Limb (tissue), 2 donors: ENCODE results near the gene C18orf63.
"Not testable (repeated sequence)": the region's sequence is repeated elsewhere in the genome, so short reads cannot be mapped to it uniquely, and the experiment has no call there.

Experiments used
- DNase-seq, 2 donors: peaks; one replicate each; pipeline ENCODE4 v3.0.0-alpha.2; 2016; ENCODE audit errors: extremely low spot score in 2 of 2

The C18orf63 gene

DNA sequence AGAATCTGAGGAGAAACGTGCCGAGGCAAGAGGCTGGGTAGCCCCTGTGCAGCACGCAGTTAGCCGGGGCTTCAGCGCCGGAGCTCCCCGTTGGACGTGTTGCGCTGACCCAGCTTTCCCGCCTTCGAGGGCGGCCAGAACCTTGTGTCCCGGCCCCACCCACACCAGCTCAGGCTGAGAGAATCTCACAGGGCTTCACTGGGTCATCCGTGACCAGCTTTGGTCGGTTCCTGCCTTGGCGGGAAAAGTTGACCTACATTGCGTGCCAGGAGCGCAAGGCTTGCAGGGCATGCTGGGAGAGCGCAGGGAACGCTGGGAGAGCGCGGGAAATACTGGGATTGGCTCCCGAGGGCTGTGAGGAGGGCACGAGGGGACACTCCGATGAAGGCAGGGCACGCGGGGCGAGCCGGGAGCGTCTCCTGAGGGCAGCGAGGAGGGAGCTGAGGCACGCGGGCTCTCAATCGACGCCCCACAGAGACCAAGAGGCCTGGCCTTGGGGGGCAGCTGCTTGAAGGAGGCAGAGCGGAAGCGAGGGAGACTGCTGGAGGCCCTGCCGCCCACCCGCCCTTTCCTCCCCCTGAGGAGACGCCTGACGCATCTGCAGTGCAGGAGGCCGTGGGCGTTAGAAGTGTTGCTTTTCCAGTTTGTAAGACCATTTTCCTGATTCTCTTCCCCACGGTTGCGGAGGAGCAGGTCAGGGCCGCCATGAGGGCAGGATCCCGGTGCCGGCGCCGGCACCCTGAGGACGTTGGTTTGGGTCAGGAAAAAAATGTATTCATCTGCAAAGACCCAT lies at the start of gene C18orf63:
Gene C18orf63 (plus strand): TSS at position 376 of the 793 bp plus-strand sequence. CDS start 2,027 bp downstream, outside the sequence.
- no peak for DNase-seq

- DNase-seq, result no peak
Measured at GRCh38 chr18:74266161-74266560, 49.5 kb upstream of the C18orf63 start.

GRCh38 chr18:74268175-74268574 lies 47.5 kb upstream of the C18orf63 start:
- DNase-seq, result no peak

- no peak for DNase-seq
Measured at GRCh38 chr18:74268933-74269620, 46.6 kb upstream of the C18orf63 start.

GRCh38 chr18:74271635-74272034 lies 44.0 kb upstream of the C18orf63 start:
- no peak for DNase-seq

- DNase-seq, result no peak
Measured at GRCh38 chr18:74273394-74273793, 42.2 kb upstream of the C18orf63 start.

GRCh38 chr18:74274700-74275099 lies 40.9 kb upstream of the C18orf63 start:
- no peak for DNase-seq

- no peak for DNase-seq
Measured at GRCh38 chr18:74275736-74276135, 39.9 kb upstream of the C18orf63 start.

GRCh38 chr18:74276609-74277008 lies 39.0 kb upstream of the C18orf63 start:
- no peak for DNase-seq

- DNase-seq, result no peak
Measured at GRCh38 chr18:74277296-74277695, 38.3 kb upstream of the C18orf63 start.

GRCh38 chr18:74278058-74278457 lies 37.6 kb upstream of the C18orf63 start:
- DNase-seq, result no peak

DNA sequence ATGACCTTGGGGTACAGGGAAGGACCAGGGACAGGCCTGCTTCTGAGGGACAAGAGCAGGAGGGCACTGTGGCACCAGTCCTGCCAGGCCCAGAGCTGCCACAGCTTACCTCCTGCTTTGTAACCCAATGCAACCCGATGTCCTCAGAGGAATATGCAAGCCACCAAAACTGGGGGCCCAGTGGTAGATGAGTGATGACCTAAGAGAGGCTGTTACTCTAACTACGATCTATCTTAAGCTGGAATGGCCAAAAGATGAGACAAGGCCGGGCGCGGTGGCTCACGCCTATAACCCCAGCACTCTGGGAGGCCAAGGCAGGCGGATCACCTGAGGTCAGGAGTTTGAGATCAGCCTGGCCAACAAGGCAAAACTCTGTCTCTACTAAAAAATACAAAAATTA lies 36.7 kb upstream of the C18orf63 start:
- no peak for DNase-seq

DNA sequence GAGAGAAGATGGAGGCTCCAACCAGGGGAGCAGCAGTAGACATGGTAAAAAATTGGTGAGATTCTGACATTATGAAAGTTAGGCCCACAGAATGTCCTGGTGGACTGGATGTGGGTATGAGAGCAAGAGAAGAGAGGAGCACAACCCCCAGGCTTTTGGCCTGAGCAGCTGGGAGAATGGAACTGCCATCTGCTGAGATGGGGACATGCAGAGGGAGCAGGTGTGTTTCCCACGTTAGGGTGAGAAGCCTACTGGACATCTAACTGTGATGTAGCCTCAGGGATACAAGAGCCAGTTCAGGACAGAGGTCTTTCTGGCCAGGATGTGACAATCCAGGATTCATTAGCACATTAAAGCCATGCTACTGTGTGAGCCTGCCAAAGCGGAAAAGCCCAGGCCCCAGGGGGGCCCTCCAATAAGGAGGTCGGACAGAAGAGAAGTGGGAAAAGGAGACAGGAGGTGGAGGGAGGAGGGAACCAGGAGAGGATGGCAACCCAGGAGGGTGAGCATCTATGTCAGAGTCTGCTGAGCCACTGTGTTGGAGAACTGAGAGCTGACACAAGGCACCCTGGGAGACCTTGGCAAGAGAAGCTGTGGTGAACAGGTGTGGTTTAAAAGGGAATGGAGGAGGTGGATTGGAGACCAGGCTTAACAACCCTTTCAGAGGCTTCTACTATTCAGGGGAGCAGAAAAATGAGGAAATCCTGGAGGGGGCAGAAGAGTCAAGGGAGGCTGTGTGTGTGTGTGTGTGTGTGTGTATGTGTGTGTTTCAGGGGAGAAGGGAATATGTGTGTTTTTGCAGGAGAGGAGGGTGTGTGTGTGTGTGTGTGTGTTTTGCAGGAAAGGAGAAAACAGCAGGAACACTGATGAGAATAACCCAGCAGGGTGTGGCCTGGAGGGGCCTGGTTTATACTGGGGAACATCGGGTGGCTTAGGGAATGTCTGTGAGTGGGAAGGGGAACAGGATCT lies 34.3 kb upstream of the C18orf63 start:
- DNase-seq, result no peak

DNA sequence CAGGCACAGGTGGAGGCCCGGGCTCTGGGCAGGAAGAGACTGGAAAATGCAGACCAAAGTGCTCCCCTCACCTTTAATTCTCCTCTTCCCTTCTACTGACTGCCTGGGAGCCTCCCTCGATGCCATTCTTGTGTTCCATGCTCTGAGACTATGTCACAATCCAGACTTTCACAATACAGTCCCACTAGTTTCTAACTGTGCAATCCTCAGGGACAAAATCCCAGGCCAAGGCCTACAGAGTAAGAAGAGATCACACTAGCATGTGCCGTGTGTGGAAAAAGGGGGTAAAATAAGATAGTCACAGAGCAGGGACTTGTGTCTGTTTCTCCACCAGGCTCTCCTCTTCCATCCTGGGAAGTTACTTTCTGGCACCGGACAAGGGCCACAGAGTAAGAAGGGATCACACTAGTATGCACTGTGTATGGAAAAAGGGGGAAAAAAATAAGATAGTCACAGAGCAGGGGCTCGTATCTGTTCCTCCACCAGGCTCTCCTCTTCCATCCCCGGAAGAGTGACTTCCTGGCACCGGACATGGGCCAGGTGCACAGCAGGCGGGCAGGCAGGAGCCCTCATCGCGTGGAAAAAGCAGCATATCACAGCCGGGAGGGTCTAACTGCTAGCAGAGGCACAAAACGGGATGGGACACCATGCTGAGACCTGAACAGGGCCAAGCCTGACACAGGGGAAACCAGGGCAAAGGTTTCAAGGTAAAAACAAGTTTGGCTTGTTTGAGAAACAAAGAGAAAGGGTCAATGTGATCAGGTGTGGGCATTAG lies 33.5 kb upstream of the C18orf63 start:
- DNase-seq, result no peak

GRCh38 chr18:74282755-74283554 lies 32.7 kb upstream of the C18orf63 start:
- no peak for DNase-seq

- no peak for DNase-seq
Measured at GRCh38 chr18:74283646-74284045, 32.0 kb upstream of the C18orf63 start.

DNA sequence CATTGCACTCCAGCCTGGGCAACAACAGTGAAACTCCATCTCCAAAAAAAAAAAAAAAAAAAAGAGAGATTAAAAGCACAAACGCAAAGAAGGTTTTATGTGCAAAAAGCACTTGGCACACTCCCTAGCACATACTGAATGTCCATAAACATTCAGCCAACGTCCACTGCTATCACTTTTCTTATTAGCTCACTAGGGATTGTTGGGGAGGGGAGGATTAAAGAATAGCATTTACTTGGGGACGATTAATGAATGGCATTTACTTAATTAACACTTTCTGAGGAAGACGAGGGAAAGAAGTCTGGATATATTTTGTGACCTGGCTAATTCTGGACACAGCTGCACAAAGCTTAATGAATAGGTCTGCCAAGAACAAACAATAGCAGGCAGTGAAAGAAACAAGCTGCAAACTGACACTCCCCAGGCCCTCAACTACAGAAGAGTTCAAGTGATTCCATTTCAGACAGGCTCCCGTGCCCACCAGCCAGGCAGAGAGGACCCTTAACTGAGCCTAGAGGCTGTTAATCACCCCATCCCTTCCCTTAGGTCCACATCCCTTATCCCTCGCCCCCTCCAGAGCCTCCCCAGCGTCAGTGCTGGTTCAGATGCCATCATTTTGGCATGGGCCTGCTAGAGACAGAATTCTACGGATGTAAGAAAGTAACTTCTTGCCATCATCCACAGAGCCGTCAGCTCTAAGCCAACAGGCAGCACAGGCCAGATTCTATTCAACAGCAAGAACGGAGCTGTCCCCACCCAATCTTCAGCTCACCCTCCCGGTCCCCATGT lies 31.3 kb upstream of the C18orf63 start:
- DNase-seq, result no peak

- no peak for DNase-seq
Measured at GRCh38 chr18:74284980-74285355, 30.7 kb upstream of the C18orf63 start.

DNA sequence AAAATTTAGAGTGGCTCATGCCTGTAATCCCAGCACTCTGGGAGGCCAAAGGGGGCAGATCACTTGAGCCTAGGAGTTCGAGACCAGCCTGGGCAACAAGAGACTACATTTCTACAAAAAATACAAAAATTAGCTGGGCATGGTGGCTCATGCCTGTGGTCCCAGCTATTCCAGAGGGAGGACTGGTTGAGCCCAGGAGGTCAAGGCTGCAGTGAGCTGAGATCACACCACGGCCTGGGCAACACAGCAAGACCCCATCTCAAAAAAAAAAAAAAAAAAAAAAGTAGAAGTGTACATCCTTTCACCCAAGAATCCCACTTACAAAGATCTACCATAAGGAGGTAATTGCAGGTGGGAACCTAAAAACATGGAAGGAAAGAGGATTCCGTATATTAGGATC lies 30.1 kb upstream of the C18orf63 start:
- not testable (repeated sequence) for DNase-seq
